Neural cell (in vitro differentiated cells): ENCODE results near the gene DCAF8. TPM values are rescaled to one million over a fixed set of nuclear protein-coding genes. Genes with fewer than 3 reads are reported as not detected.

ENCODE experiments used
- H2AFZ ChIP-seq: fragments of 200-600, 300-800 bp; sonication (generic), shearing (Covaris generic); 2 replicates; pipeline ENCODE4 v1.6.0; 2014; ENCODE audit warnings: low read depth, mild to moderate bottlenecking, antibody characterized with exemption, low read length, moderate library complexity
- H3F3A ChIP-seq: fragments of 200-600 bp; shearing (Covaris generic); 2 replicates; pipeline ENCODE4 v1.6.1; 2016; ENCODE audit warnings: mild to moderate bottlenecking, moderate library complexity, mixed read lengths, antibody characterized with exemption, low read length; ENCODE audit not compliant: insufficient read depth, poor library complexity, severe bottlenecking
- H3K27ac ChIP-seq: fragments of 200-600, 300-800 bp; sonication (generic), shearing (Covaris generic); 2 replicates; pipeline ENCODE4 v1.5.1; 2014; ENCODE audit warnings: mild to moderate bottlenecking, low read length, moderate library complexity
- H3K27me3 ChIP-seq: fragments of 300-800, 200-600 bp; sonication (generic), shearing (Covaris generic); 2 replicates; pipeline ENCODE4 v1.6.0; 2014; ENCODE audit warnings: mild to moderate bottlenecking, low read depth, low read length, moderate library complexity; ENCODE audit not compliant: insufficient read depth
- H3K36me3 ChIP-seq: fragments of 300-800, 200-600 bp; sonication (generic), shearing (Covaris generic); 2 replicates; pipeline ENCODE4 v1.5.1; 2014; ENCODE audit warnings: mild to moderate bottlenecking, antibody characterized with exemption, low read length, moderate library complexity; ENCODE audit not compliant: insufficient read depth
- H3K4me2 ChIP-seq: fragments of 300-800, 200-600 bp; sonication (generic), shearing (Covaris generic); 2 replicates; pipeline ENCODE4 v1.6.0; 2014; ENCODE audit warnings: mild to moderate bottlenecking, low read length
- H3K4me3 ChIP-seq: fragments of 300-800, 200-600 bp; sonication (generic), shearing (Covaris generic); 2 replicates; pipeline ENCODE4 v1.5.1; 2014; ENCODE audit warnings: mild to moderate bottlenecking, low read length, moderate library complexity
- H3K79me2 ChIP-seq: fragments of 200-600 bp; shearing (Covaris generic); replicated peaks from 2 replicates; pipeline ENCODE4 v1.6.0; 2014; ENCODE audit warnings: mild to moderate bottlenecking, low read length, moderate library complexity; ENCODE audit not compliant: insufficient read depth
- H3K9ac ChIP-seq: fragments of 300-800, 200-600 bp; sonication (generic), shearing (Covaris generic); 2 replicates; pipeline ENCODE4 v1.6.1; 2016; ENCODE audit warnings: mild to moderate bottlenecking, low read length, mixed read lengths
- H3K9me2 ChIP-seq: fragments of 200-600 bp; shearing (Covaris generic); 2 replicates; pipeline ENCODE4 v1.6.1; 2016; ENCODE audit warnings: mild to moderate bottlenecking, low read length, mixed read lengths; ENCODE audit not compliant: insufficient read depth
- H3K9me3 ChIP-seq: fragments of 200-600, 300-800 bp; sonication (generic), shearing (Covaris generic); 2 replicates; pipeline ENCODE4 v1.6.1; 2016; ENCODE audit warnings: mild to moderate bottlenecking, mixed run types, low read length, moderate library complexity, mixed read lengths
- H4K20me1 ChIP-seq: fragments of 200-600 bp; shearing (Covaris generic); 2 replicates; pipeline ENCODE4 v1.6.1; 2016; ENCODE audit warnings: mild to moderate bottlenecking, mixed run types; ENCODE audit not compliant: insufficient read depth
- CTCF ChIP-seq: fragments of 450-650 bp; IDR thresholded peaks from 2 replicates; pipeline ENCODE4 v1.5.1; 2014; ENCODE audit warnings: antibody characterized with exemption, mild to moderate bottlenecking, moderate library complexity; ENCODE audit not compliant: poor library complexity, severe bottlenecking
- EP300 ChIP-seq: fragments of 450-650 bp; conservative IDR thresholded peaks from 2 replicates; pipeline ENCODE4 v1.6.1; 2014; ENCODE audit warnings: antibody characterized with exemption, mild to moderate bottlenecking, moderate library complexity; ENCODE audit not compliant: poor library complexity, severe bottlenecking
- EZH2 ChIP-seq: fragments of 200-600, 300-800 bp; shearing (Covaris generic), sonication (generic); IDR thresholded peaks from 2 replicates; pipeline ENCODE4 v1.6.1; 2014; ENCODE audit warnings: antibody characterized with exemption, low read length, borderline replicate concordance, mild to moderate bottlenecking; ENCODE audit not compliant: insufficient read depth, poor library complexity, severe bottlenecking
- MXI1 ChIP-seq: fragments of 450-650 bp; conservative IDR thresholded peaks from 2 replicates; pipeline ENCODE4 v1.6.1; 2014; ENCODE audit warnings: antibody characterized with exemption, mild to moderate bottlenecking; ENCODE audit not compliant: poor library complexity, severe bottlenecking
- POLR2AphosphoS5 ChIP-seq: IDR thresholded peaks from 2 replicates; pipeline ENCODE4 v1.6.1; 2012
- RAD21 ChIP-seq: fragments of 450-650 bp; conservative IDR thresholded peaks from 2 replicates; pipeline ENCODE4 v1.6.1; 2014; ENCODE audit warnings: antibody characterized with exemption, mild to moderate bottlenecking, moderate library complexity
- REST ChIP-seq: IDR thresholded peaks from 2 replicates; pipeline ENCODE4 v1.6.1; 2012; ENCODE audit warnings: borderline replicate concordance
- SMC3 ChIP-seq: fragments of 450-650 bp; conservative IDR thresholded peaks from 2 replicates; pipeline ENCODE4 v1.6.1; 2014; ENCODE audit warnings: antibody characterized with exemption, mild to moderate bottlenecking, moderate library complexity; ENCODE audit not compliant: poor library complexity
- TAF1 ChIP-seq: IDR thresholded peaks from 2 replicates; pipeline ENCODE4 v1.6.1; 2012; ENCODE audit warnings: low read depth
- polyA plus RNA-seq: library from polyadenylated mRNA; depleted of rRNA; stranded (reverse); fragments of >200 nt; gene quantifications from 2 replicates; pipeline ENCODE4 v1.2.3, GENCODE V29; 2014

Gene DCAF8
- polyA plus RNA-seq, 1 donor from 2014 or later = 153 TPM

- Histone ChIP-seq H3K79me2 (no peaks in the 10 kb centered on the region), H3F3A (no peaks in the 10 kb centered on the region), H3K9me3 (no peaks in the 10 kb centered on the region), H3K36me3 (peaks cover 17% of the 10 kb centered on the region), H4K20me1 (no peaks in the 10 kb centered on the region), H3K4me2 (no peak overlapping the region), H3K9ac (no peak overlapping the region), H2AFZ (no peak overlapping the region), H3K27ac (no peak overlapping the region), H3K27me3 (no peaks in the 10 kb centered on the region), H3K4me3 (no peak overlapping the region), H3K9me2 (no peaks in the 10 kb centered on the region)
- TF ChIP-seq RAD21 (no peak), TAF1 (no peak), POLR2AphosphoS5 (no peak)
Observed at GRCh38 chr1:160309185-160309557, 46.8 kb upstream of the DCAF8 start.

- no peak overlapping the region for H3K4me3 ChIP-seq
- H4K20me1 ChIP-seq = no peaks in the 10 kb centered on the region
- TF ChIP-seq CTCF (no peak), REST (no peak), RAD21 (no peak), SMC3 (no peak), EZH2 (no peak), MXI1 (no peak), POLR2AphosphoS5 (no peak), TAF1 (no peak), EP300 (no peak)
- no peak overlapping the region for H3K27ac ChIP-seq
- no peak overlapping the region for H2AFZ ChIP-seq
- peaks cover 17% of the 10 kb centered on the region for H3K36me3 ChIP-seq
- H3K9ac ChIP-seq = no peak overlapping the region
- no peaks in the 10 kb centered on the region for H3K9me2 ChIP-seq
- no peaks in the 10 kb centered on the region for H3K27me3 ChIP-seq
- no peak overlapping the region for H3K4me2 ChIP-seq
- H3K9me3 ChIP-seq = no peaks in the 10 kb centered on the region
- H3K79me2 ChIP-seq = no peaks in the 10 kb centered on the region
- no peaks in the 10 kb centered on the region for H3F3A ChIP-seq
Observed at GRCh38 chr1:160308451-160309184, 46.3 kb upstream of the DCAF8 start.
